Measurements from ENCODE around the gene CHSY1. TPM values are rescaled to one million over a fixed set of nuclear protein-coding genes. Genes with fewer than 3 reads are reported as not detected.

The CHSY1 gene
- total RNA-seq, 2 experiments from 2014 or later = 5.8 to 6.7 TPM

DNA sequence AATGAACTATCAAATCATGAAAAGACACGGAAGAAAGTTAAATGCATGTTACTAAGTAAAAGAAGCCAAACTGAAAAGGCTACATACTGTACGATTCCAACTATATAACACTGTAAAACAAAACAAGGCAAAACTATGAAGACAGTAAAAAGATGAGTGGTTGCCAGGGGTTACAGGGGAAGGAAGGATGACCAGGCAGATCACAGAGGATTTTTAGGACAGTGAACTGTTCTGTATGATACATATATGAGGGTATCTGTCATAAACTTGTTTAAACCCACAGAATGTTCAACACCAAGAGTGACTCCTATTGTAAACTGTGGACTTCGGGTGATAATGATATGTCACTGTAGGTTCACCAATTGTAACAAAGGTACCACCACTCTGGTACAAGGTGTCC is 60.6 kb downstream of the CHSY1 start:
- Histone ChIP-seq H3K4me1 (ENCODE audit: insufficient read depth, low read length) (peaks cover 34% of the 10 kb centered on the region), H3K27me3 (ENCODE audit: control insufficient read depth in 1 of 2, insufficient read depth in 2 of 2, low read length in 2 of 2) (no peaks in the 10 kb centered on the region), H3K4me3 (ENCODE audit: low read length) (no peak overlapping the region), H3K9me3 (ENCODE audit: control insufficient read depth in 1 of 2, insufficient read depth in 1 of 2, low read length in 2 of 2) (no peaks in the 10 kb centered on the region), H3K27ac (ENCODE audit: low read depth in 1 of 2, low read length in 2 of 2) (no peak overlapping the region), H3K36me3 (ENCODE audit: insufficient read depth, low read length) (no peaks in the 10 kb centered on the region)
- ATAC-seq (ENCODE audit: poor library complexity) = no peak
- intact Hi-C loops (cut with DNase I, micrococcal nuclease) = loop anchor here in 1 of 2 experiments (10.0 kb wide), 1 partner anchor 66 kb away; no protein-coding TSS in a partner anchor
- Mint-ChIP-seq H3K4me1 (ENCODE audit: low read depth) (peaks cover 66% of the 10 kb centered on the region), H3K27me3 (no peaks in the 10 kb centered on the region), H3K4me3 (no peak overlapping the region), H3K27ac (no peak overlapping the region), H3K9me3 (no peaks in the 10 kb centered on the region), H3K36me3 (ENCODE audit: low read depth) (no peaks in the 10 kb centered on the region)
- TF ChIP-seq, protein P1, sequence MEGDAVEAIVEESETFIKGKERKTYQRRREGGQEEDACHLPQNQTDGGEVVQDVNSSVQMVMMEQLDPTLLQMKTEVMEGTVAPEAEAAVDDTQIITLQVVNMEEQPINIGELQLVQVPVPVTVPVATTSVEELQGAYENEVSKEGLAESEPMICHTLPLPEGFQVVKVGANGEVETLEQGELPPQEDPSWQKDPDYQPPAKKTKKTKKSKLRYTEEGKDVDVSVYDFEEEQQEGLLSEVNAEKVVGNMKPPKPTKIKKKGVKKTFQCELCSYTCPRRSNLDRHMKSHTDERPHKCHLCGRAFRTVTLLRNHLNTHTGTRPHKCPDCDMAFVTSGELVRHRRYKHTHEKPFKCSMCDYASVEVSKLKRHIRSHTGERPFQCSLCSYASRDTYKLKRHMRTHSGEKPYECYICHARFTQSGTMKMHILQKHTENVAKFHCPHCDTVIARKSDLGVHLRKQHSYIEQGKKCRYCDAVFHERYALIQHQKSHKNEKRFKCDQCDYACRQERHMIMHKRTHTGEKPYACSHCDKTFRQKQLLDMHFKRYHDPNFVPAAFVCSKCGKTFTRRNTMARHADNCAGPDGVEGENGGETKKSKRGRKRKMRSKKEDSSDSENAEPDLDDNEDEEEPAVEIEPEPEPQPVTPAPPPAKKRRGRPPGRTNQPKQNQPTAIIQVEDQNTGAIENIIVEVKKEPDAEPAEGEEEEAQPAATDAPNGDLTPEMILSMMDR (IDR thresholded peaks at IDR 0.05) = no peak
- ChIA-PET POLR2A (no interaction called here), CTCF (no interaction called here)
- DNase-seq = no peak

DNA sequence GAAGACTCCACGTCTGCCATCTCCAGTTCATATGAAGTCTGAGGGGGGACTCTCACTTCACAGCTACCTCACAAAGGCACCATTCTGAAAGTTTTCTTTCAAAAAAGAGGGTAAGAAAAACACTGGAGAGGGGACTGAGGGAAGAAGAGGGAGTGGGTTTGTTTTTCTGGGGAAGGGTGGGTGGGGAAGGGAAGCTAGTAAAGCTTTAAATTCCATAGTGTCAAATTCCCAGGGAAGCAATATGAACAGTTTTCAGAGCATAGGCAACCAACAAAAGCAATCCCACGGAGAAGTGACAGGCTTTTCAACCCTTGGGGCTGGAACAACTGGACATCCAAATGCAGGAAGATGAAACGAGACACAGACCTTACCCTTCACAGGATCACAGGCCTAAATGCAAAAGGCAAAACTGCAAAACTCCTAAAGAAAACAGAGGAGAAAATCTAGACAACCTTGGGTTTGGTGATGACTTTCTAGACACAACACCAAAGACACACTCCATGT is 61.7 kb downstream of the CHSY1 start:
- Histone ChIP-seq H3K36me3 (ENCODE audit: insufficient read depth, low read length) (peaks cover 2% of the 10 kb centered on the region), H3K4me3 (ENCODE audit: low read length) (no peak overlapping the region), H3K4me1 (ENCODE audit: insufficient read depth, low read length) (peaks cover 29% of the 10 kb centered on the region), H3K27ac (ENCODE audit: low read depth in 1 of 2, low read length in 2 of 2) (no peak overlapping the region), H3K9me3 (ENCODE audit: control insufficient read depth in 1 of 2, insufficient read depth in 1 of 2, low read length in 2 of 2) (no peaks in the 10 kb centered on the region), H3K27me3 (ENCODE audit: control insufficient read depth in 1 of 2, insufficient read depth in 2 of 2, low read length in 2 of 2) (no peaks in the 10 kb centered on the region)
- Mint-ChIP-seq H3K27me3 (no peaks in the 10 kb centered on the region), H3K4me1 (ENCODE audit: low read depth) (peaks cover 63% of the 10 kb centered on the region), H3K4me3 (no peak overlapping the region), H3K27ac (no peak overlapping the region), H3K36me3 (ENCODE audit: low read depth) (no peaks in the 10 kb centered on the region), H3K9me3 (no peaks in the 10 kb centered on the region)
- CTCF ChIA-PET = no interaction called here
- intact Hi-C loops (cut with DNase I, micrococcal nuclease) = loop anchor here in 1 of 2 experiments (10.0 kb wide), 1 partner anchor 65 kb away; no protein-coding TSS in a partner anchor
- ATAC-seq (ENCODE audit: poor library complexity) = no peak
- POLR2A ChIA-PET = no interaction called here
- no peak for DNase-seq
- TF ChIP-seq, protein P1 (IDR thresholded peaks at IDR 0.05) = no peak

DNA sequence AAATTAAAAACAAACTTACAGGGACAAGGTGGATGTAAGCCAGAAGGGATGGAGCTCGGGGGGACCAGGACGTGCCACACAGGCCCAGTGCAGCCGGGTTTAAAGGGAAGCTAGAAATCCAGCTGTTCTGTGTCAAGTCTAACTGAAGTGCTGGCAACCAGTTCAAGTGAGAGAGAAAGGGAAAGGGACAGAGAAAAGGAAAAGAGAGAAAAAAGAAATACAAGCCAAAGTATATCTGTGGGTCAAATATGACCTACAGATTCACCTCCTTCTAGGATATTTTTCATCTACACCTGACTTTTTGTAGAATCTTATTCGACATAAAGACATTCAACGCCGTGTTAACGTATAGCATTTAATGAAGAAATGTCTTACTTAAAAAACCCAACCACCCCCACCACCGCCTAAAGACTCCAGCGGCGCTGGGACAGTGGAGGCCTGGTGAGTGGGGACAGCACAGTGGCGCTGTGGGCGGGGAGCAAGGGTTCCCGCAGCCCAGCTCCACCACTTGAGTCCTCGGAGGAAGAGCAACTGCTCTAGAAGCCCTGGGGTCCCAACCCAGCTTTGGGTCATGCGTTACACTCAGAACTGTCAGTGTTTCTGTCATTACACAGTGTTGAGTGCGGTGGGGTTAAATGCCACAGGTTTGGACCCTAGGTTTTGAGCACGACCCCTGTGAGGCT is 62.3 kb downstream of the CHSY1 start:
- no peak overlapping the region for H3K27ac Mint-ChIP-seq
- CTCF ChIA-PET = no interaction called here
- intact Hi-C loops (cut with DNase I, micrococcal nuclease) = loop anchor here in 1 of 2 experiments (10.0 kb wide), 1 partner anchor 65 kb away; no protein-coding TSS in a partner anchor

More for the DNA sequence above, 62.3 kb downstream of the CHSY1 start:
- no peak overlapping the region for H3K27ac ChIP-seq (ENCODE audit: low read depth in 1 of 2, low read length in 2 of 2)
- no peaks in the 10 kb centered on the region for H3K9me3 Mint-ChIP-seq
- H3K36me3 ChIP-seq (ENCODE audit: insufficient read depth, low read length) = peaks cover 2% of the 10 kb centered on the region
- no peaks in the 10 kb centered on the region for H3K27me3 ChIP-seq (ENCODE audit: control insufficient read depth in 1 of 2, insufficient read depth in 2 of 2, low read length in 2 of 2)
- peaks cover 57% of the 10 kb centered on the region for H3K4me1 Mint-ChIP-seq (ENCODE audit: low read depth)
- no peak overlapping the region for H3K4me3 Mint-ChIP-seq
- no peaks in the 10 kb centered on the region for H3K27me3 Mint-ChIP-seq
- H3K9me3 ChIP-seq (ENCODE audit: control insufficient read depth in 1 of 2, insufficient read depth in 1 of 2, low read length in 2 of 2) = no peaks in the 10 kb centered on the region
- TF ChIP-seq, protein P1 (IDR thresholded peaks at IDR 0.05) = no peak
- ATAC-seq (ENCODE audit: poor library complexity) = no peak
- POLR2A ChIA-PET = no interaction called here
- H3K4me3 ChIP-seq (ENCODE audit: low read length) = no peak overlapping the region
- DNase-seq = no peak
- peaks cover 27% of the 10 kb centered on the region for H3K4me1 ChIP-seq (ENCODE audit: insufficient read depth, low read length)
- no peaks in the 10 kb centered on the region for H3K36me3 Mint-ChIP-seq (ENCODE audit: low read depth)
